Measurements from ENCODE around the gene CTIF. TPM values are rescaled to one million over a fixed set of nuclear protein-coding genes. Genes with fewer than 3 reads are reported as not detected.

Gene CTIF
- total RNA-seq, 1 experiment from 2014 or later, result 13.6 TPM

GRCh38 chr18:48736321-48737260 lies 197.8 kb downstream of the CTIF start:
- Histone ChIP-seq H3K27ac (no peak overlapping the region), H3K27me3 (no peaks in the 10 kb centered on the region), H3K4me3 (no peak overlapping the region), H3K9me3 (replicated peaks) (no peaks in the 10 kb centered on the region), H3K4me1 (no peaks in the 10 kb centered on the region), H3K36me3 (no peaks in the 10 kb centered on the region)
- no peak for DNase-seq

- no peaks in the 10 kb centered on the region for H3K4me1 ChIP-seq
Observed at GRCh38 chr18:48739266-48740067, 200.6 kb downstream of the CTIF start.

GRCh38 chr18:48740068-48740440 lies 201.2 kb downstream of the CTIF start:
- H3K9me3 ChIP-seq (replicated peaks), result no peaks in the 10 kb centered on the region
- no peaks in the 10 kb centered on the region for H3K36me3 ChIP-seq
- H3K27me3 ChIP-seq, result no peaks in the 10 kb centered on the region
- no peak overlapping the region for H3K27ac ChIP-seq
- no peak for DNase-seq
- H3K4me3 ChIP-seq, result no peak overlapping the region
- no peaks in the 10 kb centered on the region for H3K4me1 ChIP-seq

More at GRCh38 chr18:48739266-48740067, 200.6 kb downstream of the CTIF start:
- Histone ChIP-seq H3K9me3 (replicated peaks) (no peaks in the 10 kb centered on the region), H3K36me3 (no peaks in the 10 kb centered on the region), H3K4me3 (no peak overlapping the region), H3K27me3 (no peaks in the 10 kb centered on the region), H3K27ac (no peak overlapping the region)
- no peak for DNase-seq

- H3K4me3 ChIP-seq, result no peak overlapping the region
- no peaks in the 10 kb centered on the region for H3K36me3 ChIP-seq
- no peaks in the 10 kb centered on the region for H3K9me3 ChIP-seq (replicated peaks)
- no peak overlapping the region for H3K27ac ChIP-seq
- no peaks in the 10 kb centered on the region for H3K27me3 ChIP-seq
- H3K4me1 ChIP-seq, result no peaks in the 10 kb centered on the region
- DNase-seq, result no peak
Observed at GRCh38 chr18:48740851-48741485, 202.1 kb downstream of the CTIF start.

GRCh38 chr18:48741866-48742265 lies 203.0 kb downstream of the CTIF start:
- no peaks in the 10 kb centered on the region for H3K9me3 ChIP-seq (replicated peaks)
- no peaks in the 10 kb centered on the region for H3K36me3 ChIP-seq
- H3K4me3 ChIP-seq, result no peak overlapping the region
- no peak for DNase-seq
- H3K27ac ChIP-seq, result no peak overlapping the region
- no peaks in the 10 kb centered on the region for H3K27me3 ChIP-seq
- no peaks in the 10 kb centered on the region for H3K4me1 ChIP-seq

GRCh38 chr18:48742304-48742703 lies 203.5 kb downstream of the CTIF start:
- Histone ChIP-seq H3K9me3 (replicated peaks) (no peaks in the 10 kb centered on the region), H3K4me3 (no peak overlapping the region), H3K4me1 (no peaks in the 10 kb centered on the region), H3K27me3 (no peaks in the 10 kb centered on the region), H3K36me3 (no peaks in the 10 kb centered on the region), H3K27ac (no peak overlapping the region)
- DNase-seq, result no peak

- H3K27me3 ChIP-seq, result no peaks in the 10 kb centered on the region
- H3K36me3 ChIP-seq, result no peaks in the 10 kb centered on the region
- no peak for DNase-seq
- H3K4me1 ChIP-seq, result no peaks in the 10 kb centered on the region
- H3K9me3 ChIP-seq (replicated peaks), result no peaks in the 10 kb centered on the region
- H3K4me3 ChIP-seq, result no peak overlapping the region
- no peak overlapping the region for H3K27ac ChIP-seq
Observed at GRCh38 chr18:48742706-48743475, 204.1 kb downstream of the CTIF start.

GRCh38 chr18:48743886-48744285 lies 205.1 kb downstream of the CTIF start:
- Histone ChIP-seq H3K4me1 (no peaks in the 10 kb centered on the region), H3K27ac (no peak overlapping the region), H3K9me3 (replicated peaks) (no peaks in the 10 kb centered on the region), H3K36me3 (no peaks in the 10 kb centered on the region), H3K4me3 (no peak overlapping the region), H3K27me3 (no peaks in the 10 kb centered on the region)
- no peak for DNase-seq

- Histone ChIP-seq H3K4me3 (no peak overlapping the region), H3K36me3 (no peaks in the 10 kb centered on the region), H3K4me1 (peaks cover 4% of the 10 kb centered on the region; the same call in 1 of the 2 replicates), H3K27me3 (no peaks in the 10 kb centered on the region), H3K9me3 (replicated peaks) (no peaks in the 10 kb centered on the region), H3K27ac (no peak overlapping the region)
- DNase-seq, result no peak
Observed at GRCh38 chr18:48745293-48745692, 206.5 kb downstream of the CTIF start.

GRCh38 chr18:48749768-48750167 lies 210.9 kb downstream of the CTIF start:
- Histone ChIP-seq H3K27me3 (no peaks in the 10 kb centered on the region), H3K4me3 (no peak overlapping the region), H3K9me3 (replicated peaks) (no peaks in the 10 kb centered on the region), H3K27ac (no peak overlapping the region), H3K36me3 (no peaks in the 10 kb centered on the region), H3K4me1 (peaks cover 4% of the 10 kb centered on the region; the same call in 1 of the 2 replicates)
- no peak for DNase-seq

GRCh38 chr18:48750485-48751175 lies 211.8 kb downstream of the CTIF start:
- Histone ChIP-seq H3K27ac (no peak overlapping the region), H3K9me3 (replicated peaks) (no peaks in the 10 kb centered on the region), H3K4me3 (no peak overlapping the region), H3K4me1 (peaks cover 4% of the 10 kb centered on the region), H3K36me3 (no peaks in the 10 kb centered on the region), H3K27me3 (no peaks in the 10 kb centered on the region)
- DNase-seq, result peak; percentile 28 to 35

GRCh38 chr18:48751727-48752468 lies 213.1 kb downstream of the CTIF start:
- Histone ChIP-seq H3K36me3 (no peaks in the 10 kb centered on the region), H3K9me3 (replicated peaks) (no peaks in the 10 kb centered on the region), H3K4me3 (no peak overlapping the region), H3K27me3 (no peaks in the 10 kb centered on the region), H3K4me1 (peaks cover 4% of the 10 kb centered on the region), H3K27ac (no peak overlapping the region)
- no peak for DNase-seq

- no peaks in the 10 kb centered on the region for H3K9me3 ChIP-seq (replicated peaks)
- H3K4me3 ChIP-seq, result no peak overlapping the region
- DNase-seq, result no peak
- H3K36me3 ChIP-seq, result no peaks in the 10 kb centered on the region
- H3K27ac ChIP-seq, result no peak overlapping the region
- H3K27me3 ChIP-seq, result no peaks in the 10 kb centered on the region
- H3K4me1 ChIP-seq, result peaks cover 4% of the 10 kb centered on the region
Observed at GRCh38 chr18:48752478-48752877, 213.6 kb downstream of the CTIF start.

All from SJCRH30 (cell line).